PC-9 (cell line): Measurements from ENCODE around the gene LMAN2. TPM values are rescaled to one million over a fixed set of nuclear protein-coding genes. Genes with fewer than 3 reads are reported as not detected.
A peak's percentile ranks its signal among the peaks of the same experiment; 100 is the strongest.

ENCODE experiments used
- BruUV-seq: library from RNA; stranded (reverse); fragments of 400-500 nt; replicated peaks from 2 replicates; lab custom pipeline; 2021; lab: Mats Ljungman, UMichigan
- CTCF ChIA-PET: fragments of 300-600 bp; sonication (Branson Sonifier 250); formaldehyde crosslinking; loops from one replicate; lab custom pipeline; 2022; ENCODE audit warnings: antibody characterized with exemption; lab: Charles Lee
- POLR2A ChIA-PET: fragments of 300-600 bp; sonication (Branson Sonifier 250); formaldehyde crosslinking; loops from one replicate; lab custom pipeline; 2022; ENCODE audit warnings: antibody characterized with exemption; ENCODE audit not compliant: unreplicated experiment; lab: Charles Lee
- DNase-seq, 2 experiments: peaks; one replicate each; pipeline versions ENCODE4 v3.0.0 to v3.0.0-alpha.2; 2015 to 2022; ENCODE audit warnings: mixed read lengths in 1 of 2
- H2AFZ ChIP-seq: fragments of 200-600 bp; sonication (generic); 2 replicates; pipeline ENCODE4 v1.8.1; 2017; ENCODE audit warnings: antibody characterized with exemption
- H3F3A ChIP-seq: fragments of 200-600 bp; sonication (generic); 2 replicates; pipeline ENCODE4 v1.8.1; 2017; ENCODE audit warnings: antibody characterized with exemption, mild to moderate bottlenecking, low read depth; ENCODE audit not compliant: insufficient read depth
- H3K27ac ChIP-seq: fragments of 200-600 bp; sonication (generic); 2 replicates; pipeline ENCODE4 v1.6.1; 2016; ENCODE audit warnings: mixed run types
- H3K27me3 ChIP-seq: fragments of 200-600 bp; sonication (generic); 2 replicates; pipeline ENCODE4 v1.6.1; 2016; ENCODE audit warnings: low read depth, mixed run types; ENCODE audit not compliant: insufficient read depth
- H3K36me3 ChIP-seq: fragments of 200-600 bp; sonication (generic); 2 replicates; pipeline ENCODE4 v1.6.1; 2016; ENCODE audit warnings: low read depth, mixed run types
- H3K4me1 ChIP-seq: fragments of 200-600 bp; sonication (generic); replicated peaks from 2 replicates; pipeline ENCODE4 v1.6.1; 2016; ENCODE audit warnings: mixed run types; ENCODE audit not compliant: insufficient read depth
- H3K4me2 ChIP-seq: fragments of 200-600 bp; sonication (generic); 2 replicates; pipeline ENCODE4 v1.6.1; 2017; ENCODE audit warnings: mixed run types
- H3K4me3 ChIP-seq: fragments of 200-600 bp; sonication (generic); 2 replicates; pipeline ENCODE4 v1.6.1; 2016; ENCODE audit warnings: mixed run types
- H3K79me2 ChIP-seq: fragments of 200-600 bp; sonication (generic); 2 replicates; pipeline ENCODE4 v1.6.1; 2017; ENCODE audit warnings: low read depth, mixed run types
- H3K9me2 ChIP-seq: fragments of 200-600 bp; sonication (generic); 2 replicates; pipeline ENCODE4 v1.8.1; 2017; ENCODE audit warnings: mild to moderate bottlenecking; ENCODE audit not compliant: insufficient read depth
- H3K9me3 ChIP-seq: fragments of 200-600 bp; sonication (generic); 2 replicates; pipeline ENCODE4 v1.8.1; 2016; ENCODE audit warnings: low read depth; ENCODE audit not compliant: insufficient read depth
- H4K20me1 ChIP-seq: fragments of 200-600 bp; sonication (generic); 2 replicates; pipeline ENCODE4 v1.8.1; 2017; ENCODE audit not compliant: insufficient read depth
- EZH2 ChIP-seq: fragments of 200-600 bp; sonication (generic); IDR thresholded peaks from 2 replicates; pipeline ENCODE4 v1.8.0; 2017; ENCODE audit warnings: antibody characterized with exemption, low read depth
- intact Hi-C: fragments of 100-400 bp; cut with micrococcal nuclease; formaldehyde crosslinking; loops from one replicate; pipeline ENCODE4 v1.10.0; 2022; ENCODE audit not compliant: unreplicated experiment
- total RNA-seq: library from RNA; stranded (reverse); gene quantifications from 2 replicates; pipeline ENCODE4 v1.2.3, GENCODE V29; 2021
- TF ChIP-seq, protein P1 (sequence below): fragments of 200-600 bp; sonication (generic); conservative IDR thresholded peaks from 2 replicates; pipeline ENCODE4 v1.6.1; 2017; ENCODE audit warnings: mixed run types, antibody characterized with exemption, mild to moderate bottlenecking, moderate library complexity

LMAN2 gene
- total RNA-seq, 1 experiment from 2014 or later, result 153 TPM

DNA sequence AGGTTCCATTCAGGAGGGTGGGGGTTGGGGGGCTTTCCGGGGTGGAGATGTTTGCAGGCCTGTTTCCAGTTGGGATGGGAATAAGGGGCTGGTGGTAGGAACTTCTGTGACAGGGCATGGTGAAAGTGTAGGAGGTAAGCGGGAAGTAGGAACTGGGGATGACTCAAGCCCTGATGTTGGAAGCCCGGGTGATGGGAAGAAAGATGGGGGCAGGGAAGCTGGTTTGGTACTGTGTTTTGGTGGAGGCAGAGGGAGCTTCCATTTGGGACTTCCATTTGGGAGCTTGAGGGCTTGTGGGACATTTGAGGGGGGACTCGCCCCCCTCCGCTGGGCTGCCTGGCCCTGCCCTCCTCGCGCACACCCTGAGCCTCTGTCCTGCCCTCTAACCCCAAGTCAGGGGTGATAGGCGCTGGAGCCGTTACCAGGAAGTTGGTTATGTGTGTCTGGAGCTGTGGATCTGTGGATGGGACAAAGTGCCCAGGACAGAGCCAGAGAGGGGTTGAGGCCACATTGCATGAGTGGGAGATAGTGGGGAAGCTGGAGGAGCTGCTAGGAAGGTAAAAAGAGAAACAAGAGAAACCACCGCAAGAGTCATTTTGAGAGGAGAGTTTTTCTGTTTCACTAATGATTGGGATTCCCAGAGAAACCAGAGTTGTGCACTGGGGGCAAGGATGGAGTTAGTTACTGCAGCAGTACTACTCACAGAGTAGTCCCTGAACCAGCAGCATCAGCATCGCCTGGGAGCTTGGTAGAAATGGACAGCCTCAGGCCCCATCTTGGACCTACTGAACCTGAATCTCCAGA lies 12.9 kb upstream of the LMAN2 start:
- H3K9me2 ChIP-seq, result no peaks in the 10 kb centered on the region
- no peaks in the 10 kb centered on the region for H3K79me2 ChIP-seq
- no peaks in the 10 kb centered on the region for H3K36me3 ChIP-seq
- H3K9me3 ChIP-seq, result no peaks in the 10 kb centered on the region
- no peak overlapping the region for H3K27ac ChIP-seq
- CTCF ChIA-PET, result interaction anchor here (0.6 kb wide), 1 partner anchor 132 kb away, joined by 5 read pairs; no protein-coding TSS in a partner anchor
- BruUV-seq, result no TSS peak
- H3K27me3 ChIP-seq, result 0 out of 2 replicates have a peak, but pooled peaks cover 3% of the 10 kb centered on the region
- no peak for DNase-seq
- intact Hi-C loops, result no loop called here
- no peak overlapping the region for H2AFZ ChIP-seq
- TF ChIP-seq, protein P1, sequence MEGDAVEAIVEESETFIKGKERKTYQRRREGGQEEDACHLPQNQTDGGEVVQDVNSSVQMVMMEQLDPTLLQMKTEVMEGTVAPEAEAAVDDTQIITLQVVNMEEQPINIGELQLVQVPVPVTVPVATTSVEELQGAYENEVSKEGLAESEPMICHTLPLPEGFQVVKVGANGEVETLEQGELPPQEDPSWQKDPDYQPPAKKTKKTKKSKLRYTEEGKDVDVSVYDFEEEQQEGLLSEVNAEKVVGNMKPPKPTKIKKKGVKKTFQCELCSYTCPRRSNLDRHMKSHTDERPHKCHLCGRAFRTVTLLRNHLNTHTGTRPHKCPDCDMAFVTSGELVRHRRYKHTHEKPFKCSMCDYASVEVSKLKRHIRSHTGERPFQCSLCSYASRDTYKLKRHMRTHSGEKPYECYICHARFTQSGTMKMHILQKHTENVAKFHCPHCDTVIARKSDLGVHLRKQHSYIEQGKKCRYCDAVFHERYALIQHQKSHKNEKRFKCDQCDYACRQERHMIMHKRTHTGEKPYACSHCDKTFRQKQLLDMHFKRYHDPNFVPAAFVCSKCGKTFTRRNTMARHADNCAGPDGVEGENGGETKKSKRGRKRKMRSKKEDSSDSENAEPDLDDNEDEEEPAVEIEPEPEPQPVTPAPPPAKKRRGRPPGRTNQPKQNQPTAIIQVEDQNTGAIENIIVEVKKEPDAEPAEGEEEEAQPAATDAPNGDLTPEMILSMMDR, result no peak
- TF ChIP-seq EZH2, result no peak
- H3K4me1 ChIP-seq, result 0 out of 2 replicates have a peak, but pooled peaks cover 4% of the 10 kb centered on the region
- peaks cover 10% of the 10 kb centered on the region; the same call in 1 of the 2 replicates for H3F3A ChIP-seq
- POLR2A ChIA-PET, result interaction anchor here (0.6 to 0.8 kb wide), 2 partner anchors 13 to 789 kb away, joined by 3 to 4 read pairs; partner anchors contain the start of genes LMAN2 and NHP2
- no peaks in the 10 kb centered on the region for H4K20me1 ChIP-seq
- H3K4me2 ChIP-seq, result no peak overlapping the region
- H3K4me3 ChIP-seq, result no peak overlapping the region

- no peak overlapping the region for H3K27ac ChIP-seq
- 0 out of 2 replicates have a peak, but pooled peaks cover 7% of the 10 kb centered on the region for H3K27me3 ChIP-seq
- H3K79me2 ChIP-seq, result no peaks in the 10 kb centered on the region
- no peak for TF ChIP-seq EZH2
- TF ChIP-seq, protein P1, result no peak
- H3K4me3 ChIP-seq, result peak overlapping the region; percentile 79
- BruUV-seq, result no TSS peak
- ChIA-PET POLR2A (interaction anchor here (0.6 kb wide), 1 partner anchor 86 kb away, joined by 7 read pairs; no protein-coding TSS in a partner anchor), CTCF (no interaction called here)
- 0 out of 2 replicates have a peak, but pooled peaks cover 4% of the 10 kb centered on the region for H3K4me1 ChIP-seq
- no peaks in the 10 kb centered on the region for H4K20me1 ChIP-seq
- peaks cover 10% of the 10 kb centered on the region; the same call in 1 of the 2 replicates for H3F3A ChIP-seq
- no peaks in the 10 kb centered on the region for H3K36me3 ChIP-seq
- H2AFZ ChIP-seq, result peak overlapping the region; percentile 84; the same call in 1 of the 2 replicates
- intact Hi-C loops, result no loop called here
- no peaks in the 10 kb centered on the region for H3K9me2 ChIP-seq
- no peaks in the 10 kb centered on the region for H3K9me3 ChIP-seq
- no peak for DNase-seq
- H3K4me2 ChIP-seq, result peak overlapping the region; percentile 95
Measured at GRCh38 chr5:177363565-177363964, 12.1 kb upstream of the LMAN2 start.

- intact Hi-C loops, result no loop called here
- Histone ChIP-seq H3F3A (peaks cover 10% of the 10 kb centered on the region; the same call in 1 of the 2 replicates), H4K20me1 (no peaks in the 10 kb centered on the region), H2AFZ (peak overlapping the region; percentile 84), H3K4me2 (peak overlapping the region; percentile 95), H3K79me2 (no peaks in the 10 kb centered on the region), H3K4me1 (0 out of 2 replicates have a peak, but pooled peaks cover 4% of the 10 kb centered on the region), H3K9me3 (no peaks in the 10 kb centered on the region), H3K36me3 (no peaks in the 10 kb centered on the region), H3K27ac (no peak overlapping the region), H3K4me3 (peak overlapping the region; percentile 79), H3K9me2 (no peaks in the 10 kb centered on the region), H3K27me3 (0 out of 2 replicates have a peak, but pooled peaks cover 7% of the 10 kb centered on the region)
- peak in 1 of 2 experiments; percentile 80 for DNase-seq
- BruUV-seq, result no TSS peak
- ChIA-PET POLR2A (interaction anchor here (0.6 to 0.7 kb wide), 3 partner anchors 50 to 1435 kb away, joined by 5 to 7 read pairs (median 5); no protein-coding TSS in a partner anchor), CTCF (interaction anchor here (0.7 kb wide), 1 partner anchor 139 kb away, joined by 3 read pairs; no protein-coding TSS in a partner anchor)
- no peak for TF ChIP-seq EZH2
- TF ChIP-seq, protein P1, result no peak
Measured at GRCh38 chr5:177362610-177363507, 11.4 kb upstream of the LMAN2 start.
